Stimulated activated naive B cell treated with anti-CD40 and anti-IgM and Interleukin-4, amounts not matched to agents 10 μg/mL and 1 μg/mL and 100 μg/mL, for 72 hours (primary cell): ENCODE measurements around the gene HSPA4.

ENCODE experiments used
- ATAC-seq, 2 donors: fragments of 150-1000 bp; cut with Tn5 transposase; replicated peaks; 2 replicates each; pipeline ENCODE4 v1.10.0; 2021; ENCODE audit warnings: moderate library complexity in 1 of 2
- DNase-seq: peaks from one replicate; pipeline ENCODE4 v3.0.0; 2021
- H3K27ac Mint-ChIP-seq: one replicate; pipeline ENCODE4 v1.8.0; 2022; ENCODE audit warnings: mild to moderate bottlenecking, mixed read lengths
- H3K27me3 Mint-ChIP-seq, 2 donors: one replicate each; pipeline ENCODE4 v1.8.0; 2022; ENCODE audit warnings: mixed read lengths in 2 of 2
- H3K36me3 Mint-ChIP-seq, 2 donors: one replicate each; pipeline ENCODE4 v1.8.0; 2022; ENCODE audit warnings: mixed read lengths in 2 of 2, mild to moderate bottlenecking in 1 of 2
- H3K4me1 Mint-ChIP-seq, 2 donors: one replicate each; pipeline ENCODE4 v1.8.0; 2022; ENCODE audit warnings: mixed read lengths in 2 of 2, mild to moderate bottlenecking in 1 of 2
- H3K4me3 Mint-ChIP-seq, 2 donors: one replicate each; pipeline ENCODE4 v1.8.0; 2022; ENCODE audit warnings: mild to moderate bottlenecking in 2 of 2, mixed read lengths in 2 of 2, moderate library complexity in 1 of 2
- H3K9me3 Mint-ChIP-seq, 2 donors: one replicate each; pipeline ENCODE4 v1.8.0; 2022; ENCODE audit warnings: mixed read lengths in 2 of 2, mild to moderate bottlenecking in 1 of 2

The HSPA4 gene

GRCh38 chr5:133155326-133155969, 103.6 kb downstream of the HSPA4 start:
- H3K9me3 Mint-ChIP-seq = peaks cover 0 to 2% of the 10 kb centered on the region in 2 donors
- H3K27me3 Mint-ChIP-seq = no peaks in the 10 kb centered on the region
- H3K4me3 Mint-ChIP-seq = no peak overlapping the region
- no peak for ATAC-seq
- H3K36me3 Mint-ChIP-seq = no peaks in the 10 kb centered on the region
- no peak overlapping the region for H3K27ac Mint-ChIP-seq
- H3K4me1 Mint-ChIP-seq = peaks cover 0 to 8% of the 10 kb centered on the region in 2 donors
- no peak for DNase-seq
